Measurements from ENCODE around the gene CHST8.

Gene CHST8

DNA sequence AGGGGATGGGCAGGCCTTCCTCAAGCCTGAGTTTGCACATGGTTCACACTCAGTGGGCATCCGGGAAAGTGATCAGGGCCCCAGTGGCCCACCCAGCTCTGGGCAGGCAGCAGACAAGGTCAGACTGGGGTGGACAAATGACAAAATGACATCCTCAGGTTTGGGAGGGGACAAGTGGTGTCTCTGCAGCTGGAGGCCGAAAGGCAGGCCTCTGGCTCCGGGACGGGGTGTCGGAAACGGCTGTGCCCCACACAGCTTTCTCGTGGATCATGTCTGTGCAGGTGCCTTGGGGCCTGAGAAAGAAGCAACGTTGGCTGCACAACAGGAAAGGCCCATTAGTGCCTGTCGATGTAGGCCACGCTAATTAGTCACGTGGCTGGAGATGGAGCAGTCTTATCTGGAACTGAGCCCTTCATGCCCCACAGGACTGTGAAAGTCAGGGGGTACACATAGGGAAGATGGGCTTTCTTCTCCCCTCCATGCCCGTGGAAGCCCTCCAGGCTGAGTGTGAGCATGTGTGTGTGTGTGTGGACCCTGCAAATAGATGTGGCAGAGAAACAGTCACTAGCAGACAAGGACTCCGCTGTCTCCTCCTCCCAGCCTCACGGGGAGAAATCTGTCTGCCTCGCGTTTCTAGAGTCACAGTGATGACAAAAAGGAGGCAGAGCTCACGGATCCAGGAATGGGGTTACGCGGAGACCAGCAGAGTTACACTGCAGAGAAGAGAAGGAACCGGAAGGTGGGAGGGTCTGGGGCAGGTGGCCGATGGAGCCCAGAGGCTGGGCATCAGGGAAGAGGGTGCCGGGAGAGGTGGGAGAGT lies 44.2 kb downstream of the CHST8 start:
- Histone ChIP-seq H3K4me3 (ENCODE audit: low read length) (no peak overlapping the region), H3K9me3 (ENCODE audit: control insufficient read depth, low read length) (no peaks in the 10 kb centered on the region), H3K4me1 (ENCODE audit: control insufficient read depth, insufficient read depth, low read length) (no peaks in the 10 kb centered on the region), H3K9ac (ENCODE audit: low read length) (no peak overlapping the region), H3K36me3 (ENCODE audit: control insufficient read depth, insufficient read depth, low read length, severe bottlenecking) (no peaks in the 10 kb centered on the region), H3K27me3 (replicated peaks; ENCODE audit: control insufficient read depth, insufficient read depth, low read length) (peaks cover 8% of the 10 kb centered on the region)
- DNase-seq (ENCODE audit: low read depth): no peak

DNA sequence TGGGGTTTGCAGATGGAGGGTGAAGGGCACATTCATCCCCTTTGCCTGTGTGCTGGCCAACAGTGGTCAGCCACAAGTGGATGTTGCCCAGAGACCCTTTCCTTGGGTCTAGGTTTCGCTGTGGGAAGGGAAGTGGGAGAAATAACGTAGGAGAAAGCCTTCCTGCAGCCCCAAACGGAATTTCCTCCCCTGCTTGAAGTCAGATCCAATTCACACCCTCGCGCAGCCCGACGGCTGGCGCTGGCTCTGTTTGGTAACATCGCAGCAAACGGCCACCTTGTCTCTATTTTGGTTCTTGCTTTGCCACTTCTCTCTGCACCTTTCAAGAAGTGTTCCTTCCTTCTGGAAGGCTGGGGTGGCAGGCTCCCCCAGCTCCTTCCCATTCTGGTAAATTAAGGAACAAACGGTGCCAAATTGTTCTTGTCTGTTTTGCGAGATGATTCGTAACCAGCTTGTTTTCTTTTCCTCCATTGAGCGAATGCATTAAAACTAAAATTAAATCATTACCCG lies 45.4 kb downstream of the CHST8 start:
- DNase-seq (ENCODE audit: low read depth): no peak
- no peak overlapping the region for H3K9ac ChIP-seq (ENCODE audit: low read length)
- H3K36me3 ChIP-seq (ENCODE audit: control insufficient read depth, insufficient read depth, low read length, severe bottlenecking): no peaks in the 10 kb centered on the region
- no peak overlapping the region for H3K4me3 ChIP-seq (ENCODE audit: low read length)
- H3K4me1 ChIP-seq (ENCODE audit: control insufficient read depth, insufficient read depth, low read length): no peaks in the 10 kb centered on the region
- peaks cover 8% of the 10 kb centered on the region for H3K27me3 ChIP-seq (replicated peaks; ENCODE audit: control insufficient read depth, insufficient read depth, low read length)
- no peaks in the 10 kb centered on the region for H3K9me3 ChIP-seq (ENCODE audit: control insufficient read depth, low read length)

DNA sequence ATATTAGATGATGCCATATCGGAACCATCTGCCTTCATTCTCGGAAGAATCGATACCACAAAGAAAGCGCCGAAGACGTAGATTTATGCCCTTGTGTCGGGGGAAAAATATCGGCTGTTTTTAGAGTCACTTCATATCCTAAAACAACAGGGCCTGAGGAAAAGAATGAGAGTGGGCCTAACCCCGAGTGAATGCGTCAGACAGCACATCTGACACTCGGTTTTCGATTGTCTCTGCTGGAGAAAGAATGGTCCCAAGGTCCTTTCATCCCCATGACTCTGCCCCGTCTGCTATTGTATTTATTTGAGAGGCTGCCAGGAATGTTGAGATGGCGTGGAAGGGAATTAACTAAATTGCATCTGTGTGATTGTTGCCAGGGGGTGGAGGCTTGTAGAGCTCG lies 46.1 kb downstream of the CHST8 start:
- Histone ChIP-seq H3K4me1 (ENCODE audit: control insufficient read depth, insufficient read depth, low read length) (no peaks in the 10 kb centered on the region), H3K9ac (ENCODE audit: low read length) (no peak overlapping the region), H3K36me3 (ENCODE audit: control insufficient read depth, insufficient read depth, low read length, severe bottlenecking) (no peaks in the 10 kb centered on the region), H3K4me3 (ENCODE audit: low read length) (no peak overlapping the region), H3K9me3 (ENCODE audit: control insufficient read depth, low read length) (no peaks in the 10 kb centered on the region), H3K27me3 (replicated peaks; ENCODE audit: control insufficient read depth, insufficient read depth, low read length) (peaks cover 8% of the 10 kb centered on the region)
- DNase-seq (ENCODE audit: low read depth): no peak

DNA sequence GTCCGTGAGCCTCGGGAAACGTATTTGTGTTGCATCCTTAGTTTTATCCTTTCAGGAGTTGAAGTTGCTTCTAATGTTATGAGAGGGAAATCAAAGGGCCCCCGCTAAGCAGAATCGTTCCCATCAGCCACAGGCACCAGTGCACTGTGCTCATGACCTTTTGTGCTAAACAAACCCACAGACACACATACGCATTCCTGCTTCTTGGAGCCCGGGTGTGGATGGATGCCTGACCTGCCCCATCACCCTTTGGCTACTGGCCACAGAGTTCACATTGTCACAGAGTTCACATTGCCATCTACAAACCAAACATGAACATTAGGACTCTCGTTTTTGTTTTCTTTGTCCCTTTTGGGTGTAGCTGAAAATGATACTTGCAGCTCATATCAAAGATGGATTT lies 47.2 kb downstream of the CHST8 start:
- Histone ChIP-seq H3K27me3 (replicated peaks; ENCODE audit: control insufficient read depth, insufficient read depth, low read length) (peaks cover 9% of the 10 kb centered on the region), H3K9ac (ENCODE audit: low read length) (no peak overlapping the region), H3K36me3 (ENCODE audit: control insufficient read depth, insufficient read depth, low read length, severe bottlenecking) (no peaks in the 10 kb centered on the region), H3K9me3 (ENCODE audit: control insufficient read depth, low read length) (no peaks in the 10 kb centered on the region), H3K4me1 (ENCODE audit: control insufficient read depth, insufficient read depth, low read length) (no peaks in the 10 kb centered on the region), H3K4me3 (ENCODE audit: low read length) (no peak overlapping the region)
- no peak for DNase-seq (ENCODE audit: low read depth)

DNA sequence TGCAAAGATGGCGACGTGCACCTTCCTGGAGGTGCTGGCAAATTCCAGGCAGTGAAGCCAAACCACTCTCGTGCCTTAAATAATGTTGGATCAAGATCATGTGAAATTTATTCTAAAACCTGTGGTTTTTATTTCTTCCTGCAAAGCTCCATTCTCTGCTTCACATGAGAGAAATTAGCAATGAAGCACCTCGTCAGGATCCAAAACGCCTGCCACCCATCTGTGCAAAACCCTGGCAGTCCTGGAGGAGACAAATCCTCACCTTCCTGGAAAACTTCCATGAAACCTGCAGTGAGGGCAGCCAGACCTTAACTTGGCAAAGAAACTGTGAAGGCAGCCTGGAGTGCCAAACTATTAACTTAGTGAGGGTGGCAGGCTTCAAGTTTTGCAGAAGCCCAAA lies 47.6 kb downstream of the CHST8 start:
- Histone ChIP-seq H3K9me3 (ENCODE audit: control insufficient read depth, low read length) (no peaks in the 10 kb centered on the region), H3K9ac (ENCODE audit: low read length) (no peak overlapping the region), H3K27me3 (replicated peaks; ENCODE audit: control insufficient read depth, insufficient read depth, low read length) (peaks cover 12% of the 10 kb centered on the region), H3K4me3 (ENCODE audit: low read length) (no peak overlapping the region), H3K36me3 (ENCODE audit: control insufficient read depth, insufficient read depth, low read length, severe bottlenecking) (no peaks in the 10 kb centered on the region), H3K4me1 (ENCODE audit: control insufficient read depth, insufficient read depth, low read length) (no peaks in the 10 kb centered on the region)
- DNase-seq (ENCODE audit: low read depth): no peak

DNA sequence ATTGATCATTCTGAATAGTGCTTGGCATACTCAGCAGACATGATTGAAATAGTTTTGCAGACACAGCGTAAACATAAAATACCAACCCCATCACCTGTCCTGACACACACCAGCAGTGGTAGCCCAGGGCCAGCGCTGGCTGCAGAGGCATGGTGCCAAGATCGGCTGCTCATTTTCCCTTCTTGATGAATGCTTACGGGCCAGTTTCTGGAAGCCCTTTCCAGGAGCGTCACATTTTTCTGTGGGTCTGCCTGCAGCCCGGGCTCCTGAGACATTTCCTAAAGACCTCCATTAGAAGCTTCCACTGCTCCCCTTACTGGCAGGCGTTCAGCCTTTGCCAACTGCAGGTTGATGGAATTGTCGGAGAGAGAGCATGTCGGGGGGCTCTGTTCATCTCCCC lies 48.6 kb downstream of the CHST8 start:
- H3K4me3 ChIP-seq (ENCODE audit: low read length): no peak overlapping the region
- H3K4me1 ChIP-seq (ENCODE audit: control insufficient read depth, insufficient read depth, low read length): no peaks in the 10 kb centered on the region
- H3K9ac ChIP-seq (ENCODE audit: low read length): no peak overlapping the region
- H3K9me3 ChIP-seq (ENCODE audit: control insufficient read depth, low read length): no peaks in the 10 kb centered on the region
- no peak for DNase-seq (ENCODE audit: low read depth)
- peaks cover 21% of the 10 kb centered on the region for H3K27me3 ChIP-seq (replicated peaks; ENCODE audit: control insufficient read depth, insufficient read depth, low read length)
- no peaks in the 10 kb centered on the region for H3K36me3 ChIP-seq (ENCODE audit: control insufficient read depth, insufficient read depth, low read length, severe bottlenecking)

DNA sequence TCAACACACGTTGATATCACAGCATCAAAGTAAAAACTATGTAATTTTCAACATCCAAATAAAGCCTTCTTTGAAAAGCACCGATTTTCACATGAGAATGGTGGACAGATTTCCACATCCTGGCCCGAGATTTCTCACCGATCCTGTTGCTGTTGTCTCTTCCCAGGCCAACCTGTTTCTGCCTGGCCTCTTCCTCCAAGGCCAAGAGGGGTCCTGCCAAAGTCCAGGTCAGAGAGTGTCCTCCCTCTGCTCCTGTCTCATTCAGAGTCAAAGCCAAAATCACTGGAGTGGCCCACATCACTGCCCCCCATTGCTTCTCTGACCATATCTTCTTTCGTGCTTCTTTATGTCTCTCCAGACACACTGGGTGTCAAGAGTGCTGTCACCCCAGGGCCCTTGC lies 49.5 kb downstream of the CHST8 start:
- Histone ChIP-seq H3K4me1 (ENCODE audit: control insufficient read depth, insufficient read depth, low read length) (no peaks in the 10 kb centered on the region), H3K27me3 (replicated peaks; ENCODE audit: control insufficient read depth, insufficient read depth, low read length) (peaks cover 26% of the 10 kb centered on the region), H3K9ac (ENCODE audit: low read length) (no peak overlapping the region), H3K9me3 (ENCODE audit: control insufficient read depth, low read length) (no peaks in the 10 kb centered on the region), H3K4me3 (ENCODE audit: low read length) (no peak overlapping the region), H3K36me3 (ENCODE audit: control insufficient read depth, insufficient read depth, low read length, severe bottlenecking) (no peaks in the 10 kb centered on the region)
- DNase-seq (ENCODE audit: low read depth): no peak

DNA sequence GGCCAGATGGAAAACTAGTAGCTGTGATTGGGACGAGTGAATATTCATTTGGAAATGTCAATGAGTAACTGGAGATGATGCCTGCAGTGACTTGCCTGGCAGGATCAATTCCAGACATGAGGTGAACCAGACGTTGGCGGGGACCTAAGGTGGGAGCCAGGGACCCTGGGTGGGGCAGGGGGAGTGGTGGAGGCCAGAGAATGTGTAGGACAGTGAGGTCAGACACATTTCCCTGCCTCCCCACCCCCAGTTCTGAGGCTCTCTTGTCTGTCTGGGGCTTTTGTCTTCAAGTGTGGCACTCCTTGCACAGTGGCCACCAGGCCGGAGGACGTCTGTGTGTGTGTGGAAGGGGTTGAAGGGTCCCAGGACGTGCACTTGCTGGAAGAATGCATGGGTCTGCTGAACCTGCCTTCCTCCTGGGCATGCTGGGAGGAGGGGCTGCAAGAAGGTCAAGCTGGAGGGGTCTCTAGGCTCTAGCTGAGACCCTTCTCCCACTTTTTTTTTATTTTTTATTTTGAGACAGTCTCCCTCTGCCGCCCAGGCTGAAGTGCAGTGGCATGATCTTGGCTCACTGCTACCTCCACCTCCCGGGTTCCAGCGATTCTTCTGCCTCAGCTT lies 51.6 kb downstream of the CHST8 start:
- H3K4me1 ChIP-seq (ENCODE audit: control insufficient read depth, insufficient read depth, low read length): no peaks in the 10 kb centered on the region
- H3K9me3 ChIP-seq (ENCODE audit: control insufficient read depth, low read length): no peaks in the 10 kb centered on the region
- no peak overlapping the region for H3K9ac ChIP-seq (ENCODE audit: low read length)
- peaks cover 26% of the 10 kb centered on the region for H3K27me3 ChIP-seq (replicated peaks; ENCODE audit: control insufficient read depth, insufficient read depth, low read length)
- no peak overlapping the region for H3K4me3 ChIP-seq (ENCODE audit: low read length)
- H3K36me3 ChIP-seq (ENCODE audit: control insufficient read depth, insufficient read depth, low read length, severe bottlenecking): no peaks in the 10 kb centered on the region
- DNase-seq (ENCODE audit: low read depth): no peak

DNA sequence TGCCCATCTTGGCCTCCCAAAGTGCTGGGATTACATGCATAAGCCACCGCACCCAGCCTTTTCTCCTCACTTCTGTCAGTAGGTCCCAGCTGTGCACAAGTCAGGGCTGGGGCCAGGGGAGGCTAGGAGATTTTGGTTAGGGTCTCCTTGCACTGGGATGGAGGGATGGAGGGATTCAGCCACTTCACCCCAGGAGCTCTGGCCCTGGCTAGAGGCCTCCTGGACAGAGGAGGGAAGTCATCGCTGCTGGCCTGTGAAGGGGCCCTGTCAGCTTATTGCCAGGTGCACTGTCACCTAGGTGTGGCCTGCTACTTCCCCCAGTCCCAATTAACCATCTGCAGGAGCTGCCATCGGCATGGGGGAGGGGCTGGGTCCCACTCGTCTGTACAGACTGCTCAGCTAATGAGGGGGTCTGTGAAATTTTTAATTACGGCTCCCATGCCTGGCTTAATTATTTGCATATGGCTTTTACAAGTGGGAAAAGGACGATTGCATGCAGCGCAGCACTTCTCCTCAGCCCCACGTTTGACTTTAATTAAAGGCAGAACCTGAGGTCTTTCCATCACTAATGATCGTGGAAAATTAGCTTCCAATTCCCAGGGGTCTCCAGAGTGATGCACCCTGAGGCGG lies 52.4 kb downstream of the CHST8 start:
- Histone ChIP-seq H3K36me3 (ENCODE audit: control insufficient read depth, insufficient read depth, low read length, severe bottlenecking) (no peaks in the 10 kb centered on the region), H3K27me3 (replicated peaks; ENCODE audit: control insufficient read depth, insufficient read depth, low read length) (peaks cover 26% of the 10 kb centered on the region), H3K9me3 (ENCODE audit: control insufficient read depth, low read length) (no peaks in the 10 kb centered on the region), H3K4me3 (ENCODE audit: low read length) (no peak overlapping the region), H3K4me1 (ENCODE audit: control insufficient read depth, insufficient read depth, low read length) (no peaks in the 10 kb centered on the region), H3K9ac (ENCODE audit: low read length) (no peak overlapping the region)
- DNase-seq (ENCODE audit: low read depth): no peak

DNA sequence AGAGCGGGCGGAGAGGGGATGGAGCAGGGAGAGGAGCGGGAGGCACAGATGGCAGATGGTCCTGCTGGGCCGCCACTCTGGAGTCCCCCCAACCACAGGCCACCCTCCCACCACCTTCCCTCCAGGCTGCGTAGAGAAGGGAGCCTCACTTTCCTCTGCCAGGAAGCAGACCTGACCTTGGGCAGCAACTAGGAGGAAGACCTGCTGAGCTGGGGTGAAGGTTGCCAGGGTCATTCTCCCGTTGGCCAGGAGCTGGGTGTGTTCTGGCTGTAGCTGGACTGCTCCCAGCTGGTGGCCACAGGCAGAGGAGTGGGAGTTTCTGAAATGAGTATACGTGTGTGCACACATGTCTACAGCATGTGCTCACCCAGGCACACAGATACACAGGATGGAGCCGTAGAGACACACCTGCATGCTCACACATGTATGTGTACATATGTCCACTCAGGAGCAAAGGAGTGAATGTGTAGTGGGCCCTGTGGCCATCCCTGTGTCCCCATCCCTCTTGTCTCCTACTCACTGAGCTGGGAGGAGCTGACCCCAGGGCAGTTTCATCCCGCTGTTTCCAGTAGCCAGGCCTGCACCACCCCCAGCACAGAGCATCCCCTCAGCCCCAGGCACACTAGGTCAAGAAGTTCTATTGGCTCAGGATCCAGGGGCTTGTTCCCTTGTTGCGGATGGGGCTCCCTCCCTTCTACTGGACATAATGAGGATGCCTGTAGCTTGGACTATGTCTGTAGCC lies 53.0 kb downstream of the CHST8 start:
- no peak for DNase-seq (ENCODE audit: low read depth)
- Histone ChIP-seq H3K4me3 (ENCODE audit: low read length) (no peak overlapping the region), H3K4me1 (ENCODE audit: control insufficient read depth, insufficient read depth, low read length) (no peaks in the 10 kb centered on the region), H3K36me3 (ENCODE audit: control insufficient read depth, insufficient read depth, low read length, severe bottlenecking) (no peaks in the 10 kb centered on the region), H3K27me3 (replicated peaks; ENCODE audit: control insufficient read depth, insufficient read depth, low read length) (peaks cover 30% of the 10 kb centered on the region), H3K9me3 (ENCODE audit: control insufficient read depth, low read length) (no peaks in the 10 kb centered on the region), H3K9ac (ENCODE audit: low read length) (no peak overlapping the region)

Data from adipocyte (in vitro differentiated cells).